Neuron (in vitro differentiated cells): ENCODE measurements around the gene ACO2.

Experiments used
- H2AFZ ChIP-seq: one replicate; pipeline ENCODE4 v1.6.1; 2013; ENCODE audit warnings: low read depth, mild to moderate bottlenecking, inconsistent platforms, low read length, moderate library complexity
- H3K27me3 ChIP-seq: one replicate; pipeline ENCODE4 v1.6.1; 2013; ENCODE audit warnings: low read length; ENCODE audit not compliant: insufficient read depth
- H3K36me3 ChIP-seq: one replicate; pipeline ENCODE4 v1.6.1; 2013; ENCODE audit warnings: low read length; ENCODE audit not compliant: insufficient read depth
- H3K4me1 ChIP-seq: one replicate; pipeline ENCODE4 v1.6.1; 2013; ENCODE audit warnings: low read length; ENCODE audit not compliant: insufficient read depth
- H3K4me3 ChIP-seq: 2 replicates; pipeline ENCODE4 v1.5.1; 2013; ENCODE audit warnings: mild to moderate bottlenecking, low read length, moderate library complexity
- H3K9me3 ChIP-seq: one replicate; pipeline ENCODE4 v1.6.1; 2013; ENCODE audit warnings: low read length

Gene ACO2

DNA sequence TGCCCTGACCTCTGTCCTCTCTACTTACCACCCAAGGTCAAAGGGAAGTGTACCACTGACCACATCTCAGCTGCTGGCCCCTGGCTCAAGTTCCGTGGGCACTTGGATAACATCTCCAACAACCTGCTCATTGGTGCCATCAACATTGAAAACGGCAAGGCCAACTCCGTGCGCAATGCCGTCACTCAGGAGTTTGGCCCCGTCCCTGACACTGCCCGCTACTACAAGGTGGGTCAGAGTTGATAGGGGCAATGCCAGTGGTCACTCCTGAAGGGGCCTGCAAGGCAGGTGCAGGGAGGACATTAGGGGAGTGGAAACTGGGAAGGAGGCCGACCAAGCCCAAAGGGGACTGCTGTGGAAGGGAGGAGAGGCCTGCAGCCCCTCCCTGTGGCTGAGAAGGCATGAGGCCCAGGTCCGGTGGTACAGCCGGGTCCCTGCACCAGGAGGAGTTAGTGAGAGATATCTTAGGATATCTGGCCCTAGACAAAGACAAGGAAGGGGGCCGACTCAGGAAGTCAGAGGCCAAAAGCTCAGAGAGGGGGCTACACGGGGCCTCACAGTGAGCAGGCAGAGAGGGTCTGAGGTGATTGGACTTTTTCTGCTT is 57.4 kb downstream of the ACO2 start:
- H3K27me3 ChIP-seq = no peaks in the 10 kb centered on the region
- peaks cover 86% of the 10 kb centered on the region for H3K36me3 ChIP-seq
- no peak overlapping the region for H3K4me3 ChIP-seq
- H3K4me1 ChIP-seq = no peaks in the 10 kb centered on the region
- no peaks in the 10 kb centered on the region for H3K9me3 ChIP-seq
- no peak overlapping the region for H2AFZ ChIP-seq

DNA sequence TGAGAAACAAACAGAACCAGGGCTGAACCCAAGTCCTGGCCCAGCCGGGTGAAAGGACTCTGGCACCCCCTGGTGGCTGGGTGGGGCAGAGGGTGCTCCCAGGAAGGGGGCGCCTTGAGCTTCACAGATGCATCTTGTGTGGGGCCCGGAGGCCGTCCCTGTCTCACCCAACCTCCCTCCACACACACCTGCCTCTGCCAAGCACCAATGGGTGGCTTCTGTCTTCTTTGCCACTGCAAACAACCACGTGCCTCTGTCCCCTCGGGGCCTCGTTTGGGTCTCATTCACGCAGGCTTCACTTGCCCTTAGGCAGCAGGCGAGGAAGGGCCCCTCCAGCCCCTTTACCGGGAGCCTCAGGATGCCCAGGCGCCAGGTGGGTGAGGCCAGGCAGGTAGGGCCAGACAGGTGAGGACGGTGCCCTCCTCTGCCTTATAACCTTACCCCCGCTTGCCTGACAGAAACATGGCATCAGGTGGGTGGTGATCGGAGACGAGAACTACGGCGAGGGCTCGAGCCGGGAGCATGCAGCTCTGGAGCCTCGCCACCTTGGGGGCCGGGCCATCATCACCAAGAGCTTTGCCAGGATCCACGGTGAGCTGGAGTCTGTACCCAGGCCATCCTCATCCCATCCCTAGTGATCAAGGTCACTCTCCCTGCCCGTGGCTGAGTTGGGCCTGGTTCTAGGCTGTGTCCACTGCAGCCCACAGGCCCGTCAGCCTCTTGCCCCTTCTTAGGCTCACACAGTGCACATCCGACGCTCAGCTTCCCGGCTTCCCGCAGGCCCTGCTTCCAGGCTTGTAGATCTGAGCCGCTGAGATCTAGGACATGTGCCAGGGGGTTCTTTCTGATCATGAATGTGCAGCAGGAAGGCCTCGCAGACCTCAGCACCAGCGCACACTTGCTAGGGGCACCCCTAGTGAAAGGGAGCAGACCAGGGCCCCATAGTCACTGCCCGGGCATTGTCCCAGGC is 58.2 kb downstream of the ACO2 start:
- Histone ChIP-seq H3K4me1 (no peaks in the 10 kb centered on the region), H3K36me3 (peaks cover 94% of the 10 kb centered on the region), H3K4me3 (no peak overlapping the region), H3K27me3 (no peaks in the 10 kb centered on the region), H3K9me3 (no peaks in the 10 kb centered on the region), H2AFZ (no peak overlapping the region)

DNA sequence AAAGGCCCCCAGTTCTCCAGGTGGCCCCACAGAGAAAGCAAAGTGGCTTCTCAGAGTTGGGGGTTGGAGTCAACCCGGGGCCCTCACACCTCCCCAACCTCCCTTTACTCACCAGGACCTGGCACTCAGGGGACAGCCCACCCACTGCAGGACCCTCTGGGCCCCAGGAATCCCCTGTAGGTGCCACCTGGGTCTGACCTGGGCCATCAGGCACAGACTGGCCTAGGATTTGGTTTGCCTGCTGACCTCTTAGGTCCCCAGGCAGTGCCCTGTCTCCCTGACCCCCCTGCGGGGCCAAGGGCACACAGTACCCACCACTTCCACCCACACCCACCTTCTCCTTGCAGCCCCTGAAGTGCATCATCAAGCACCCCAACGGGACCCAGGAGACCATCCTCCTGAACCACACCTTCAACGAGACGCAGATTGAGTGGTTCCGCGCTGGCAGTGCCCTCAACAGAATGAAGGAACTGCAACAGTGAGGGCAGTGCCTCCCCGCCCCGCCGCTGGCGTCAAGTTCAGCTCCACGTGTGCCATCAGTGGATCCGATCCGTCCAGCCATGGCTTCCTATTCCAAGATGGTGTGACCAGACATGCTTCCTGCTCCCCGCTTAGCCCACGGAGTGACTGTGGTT is 59.3 kb downstream of the ACO2 start:
- Histone ChIP-seq H2AFZ (no peak overlapping the region), H3K9me3 (no peaks in the 10 kb centered on the region), H3K36me3 (peaks cover 89% of the 10 kb centered on the region)

DNA sequence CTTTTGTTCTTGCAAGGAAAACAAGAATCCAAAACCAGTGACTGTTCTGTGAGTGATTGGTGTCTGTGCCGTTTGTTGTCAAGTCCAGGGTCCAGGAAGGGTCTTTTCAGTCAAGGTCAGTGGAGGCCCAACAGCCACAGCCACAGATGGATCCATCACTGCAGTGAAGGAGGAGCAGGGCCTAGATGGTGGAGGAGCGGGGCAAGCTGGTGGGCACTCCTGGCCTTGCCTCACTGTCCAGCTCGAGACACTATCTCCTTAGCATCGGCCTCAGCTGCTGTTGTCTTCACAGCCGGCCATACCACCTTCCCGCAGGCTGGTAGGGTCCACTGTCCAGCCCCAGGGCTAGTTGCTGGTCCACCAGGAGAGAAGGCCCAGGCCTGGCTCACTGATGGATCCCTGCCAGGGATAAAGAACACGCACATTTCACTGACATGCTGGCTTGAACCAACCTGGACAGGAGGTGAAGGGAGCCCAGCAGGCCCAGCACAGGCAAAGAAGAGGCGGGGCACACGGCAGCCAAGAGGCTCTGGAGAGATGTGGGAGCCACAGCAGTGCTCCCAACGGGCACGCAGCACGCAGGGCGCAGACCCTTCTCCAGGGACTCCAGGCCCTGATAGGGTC is 60.1 kb downstream of the ACO2 start:
- no peaks in the 10 kb centered on the region for H3K4me1 ChIP-seq

More for the DNA sequence above, 59.3 kb downstream of the ACO2 start:
- no peaks in the 10 kb centered on the region for H3K4me1 ChIP-seq
- H3K27me3 ChIP-seq = no peaks in the 10 kb centered on the region
- no peak overlapping the region for H3K4me3 ChIP-seq

DNA sequence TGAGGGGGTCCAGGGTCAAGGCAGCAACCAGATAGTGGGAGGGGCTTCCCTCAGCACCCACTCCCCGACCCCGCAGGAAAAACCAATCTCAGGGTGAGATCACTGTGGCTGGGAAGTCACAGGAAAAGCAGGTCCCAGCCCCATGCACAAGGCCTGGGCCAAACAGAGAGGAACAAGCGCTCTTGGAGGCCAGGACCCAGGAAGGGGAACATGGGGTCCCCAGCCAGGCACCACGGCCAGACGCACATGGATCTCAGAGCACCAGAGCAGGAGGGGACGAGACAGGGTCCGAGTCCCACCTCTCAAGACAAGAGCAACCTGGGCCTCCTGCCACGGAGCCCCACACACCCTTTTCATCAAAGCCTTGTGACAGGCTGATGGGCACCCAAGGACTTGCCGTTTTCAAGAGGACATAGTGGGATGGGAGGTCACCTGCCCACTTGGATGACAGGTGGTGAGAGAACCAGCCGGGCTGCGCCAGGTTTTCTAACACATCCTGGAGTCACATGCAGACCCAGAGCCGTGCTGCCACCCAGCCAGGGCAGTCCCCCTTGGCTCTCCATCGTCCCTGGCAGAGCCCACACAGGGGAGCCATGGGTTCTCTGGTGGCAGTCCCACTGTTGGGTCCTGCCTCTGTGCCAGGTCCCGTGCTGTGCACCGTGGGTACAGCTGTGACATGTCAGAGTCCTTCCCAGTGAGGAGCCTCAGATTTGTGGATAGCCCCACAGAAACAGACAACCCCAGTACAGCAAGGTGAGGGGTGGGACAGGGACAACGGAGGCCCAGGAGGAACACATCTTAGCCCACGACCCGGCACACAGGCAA is 62.2 kb downstream of the ACO2 start:
- no peak overlapping the region for H2AFZ ChIP-seq
- H3K4me1 ChIP-seq = no peaks in the 10 kb centered on the region
- no peak overlapping the region for H3K4me3 ChIP-seq
- no peaks in the 10 kb centered on the region for H3K27me3 ChIP-seq
- H3K9me3 ChIP-seq = no peaks in the 10 kb centered on the region
- peaks cover 67% of the 10 kb centered on the region for H3K36me3 ChIP-seq

More for the DNA sequence above, 60.1 kb downstream of the ACO2 start:
- H2AFZ ChIP-seq = no peak overlapping the region
- H3K27me3 ChIP-seq = no peaks in the 10 kb centered on the region
- H3K4me3 ChIP-seq = no peak overlapping the region
- H3K36me3 ChIP-seq = peaks cover 85% of the 10 kb centered on the region
- H3K9me3 ChIP-seq = no peaks in the 10 kb centered on the region

DNA sequence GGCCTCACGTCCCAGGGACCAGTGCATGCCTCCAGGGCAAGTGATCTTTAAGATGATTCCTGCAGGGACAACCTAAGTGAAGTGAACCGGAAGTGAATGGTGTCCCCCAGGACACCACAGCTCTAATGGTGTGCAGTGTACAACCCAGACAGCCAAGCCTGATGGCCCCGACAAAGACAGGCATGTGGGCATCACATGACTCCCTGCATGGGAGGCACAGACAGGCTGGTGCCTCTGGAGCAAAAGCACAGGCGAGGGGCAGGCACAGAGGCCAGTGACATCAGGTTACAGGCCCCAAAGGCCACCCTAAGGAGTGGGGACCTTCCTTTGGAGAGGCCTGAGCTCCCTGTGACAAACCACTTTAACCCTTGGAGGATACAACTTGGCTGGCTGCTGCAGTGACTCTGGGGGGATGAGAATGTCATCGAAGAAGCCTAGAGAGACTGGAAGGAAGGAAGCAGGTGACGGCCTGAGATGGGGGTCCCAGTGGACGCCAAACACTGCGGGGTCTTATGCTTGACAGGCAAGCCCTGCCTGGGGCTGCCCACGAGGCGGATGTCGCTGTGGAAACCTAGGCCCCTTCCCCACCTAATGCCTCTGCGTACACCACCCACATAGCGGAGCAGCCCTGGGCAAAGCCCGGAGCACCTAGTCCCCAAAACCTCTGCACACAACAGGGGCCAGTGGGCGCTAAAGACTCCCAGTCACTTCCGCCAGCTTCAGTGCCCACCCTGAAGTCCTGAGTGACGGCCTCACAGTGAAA is 63.0 kb downstream of the ACO2 start:
- Histone ChIP-seq H3K36me3 (peaks cover 60% of the 10 kb centered on the region), H3K4me3 (no peak overlapping the region), H3K27me3 (no peaks in the 10 kb centered on the region), H3K9me3 (no peaks in the 10 kb centered on the region), H2AFZ (no peak overlapping the region), H3K4me1 (no peaks in the 10 kb centered on the region)

DNA sequence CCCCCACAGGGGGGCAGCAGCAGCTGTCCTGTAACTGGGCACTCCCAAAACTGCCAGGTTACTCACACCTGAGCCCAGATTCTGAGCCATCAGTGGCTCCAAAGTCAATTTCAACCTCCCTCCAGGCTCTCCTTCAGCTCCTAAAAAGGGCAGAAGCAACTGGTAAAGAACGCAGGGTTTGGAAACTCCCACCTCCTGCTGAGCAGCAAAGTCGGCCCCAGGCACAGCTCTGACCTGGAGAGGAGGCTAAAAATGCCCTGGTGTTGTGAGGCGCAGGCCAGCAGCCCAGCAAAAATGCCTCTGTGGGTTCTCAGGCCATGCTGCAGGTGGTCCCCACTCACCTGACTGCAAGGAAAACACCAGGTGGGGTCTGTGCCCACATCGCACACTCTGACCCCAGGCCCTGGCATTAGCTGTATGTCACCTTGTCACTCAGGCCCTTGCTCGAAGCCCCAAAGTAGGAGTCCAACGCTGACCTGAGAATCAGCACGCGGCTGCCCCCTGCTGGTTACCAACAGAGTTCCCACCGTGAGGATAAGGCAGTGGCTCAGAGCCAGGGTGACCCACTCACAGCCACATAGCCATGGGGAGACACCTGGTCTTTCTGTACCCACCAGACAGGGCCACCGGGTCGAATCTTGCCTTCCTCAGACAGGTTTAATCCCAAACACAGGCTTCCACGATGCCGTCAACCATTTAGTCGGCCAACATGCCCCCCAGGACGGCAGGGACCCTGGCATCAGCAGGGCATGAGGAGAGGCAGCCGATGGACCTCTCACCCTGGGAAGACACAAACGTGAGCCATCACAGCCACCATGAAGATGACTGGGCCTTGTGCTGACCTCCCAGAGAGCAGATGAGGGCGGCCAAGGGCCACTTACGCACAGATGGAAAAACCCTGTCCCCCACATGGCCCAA is 64.2 kb downstream of the ACO2 start:
- H2AFZ ChIP-seq = no peak overlapping the region
- H3K4me1 ChIP-seq = no peaks in the 10 kb centered on the region
- H3K4me3 ChIP-seq = no peak overlapping the region
- no peaks in the 10 kb centered on the region for H3K9me3 ChIP-seq
- H3K27me3 ChIP-seq = no peaks in the 10 kb centered on the region
- H3K36me3 ChIP-seq = peaks cover 51% of the 10 kb centered on the region

DNA sequence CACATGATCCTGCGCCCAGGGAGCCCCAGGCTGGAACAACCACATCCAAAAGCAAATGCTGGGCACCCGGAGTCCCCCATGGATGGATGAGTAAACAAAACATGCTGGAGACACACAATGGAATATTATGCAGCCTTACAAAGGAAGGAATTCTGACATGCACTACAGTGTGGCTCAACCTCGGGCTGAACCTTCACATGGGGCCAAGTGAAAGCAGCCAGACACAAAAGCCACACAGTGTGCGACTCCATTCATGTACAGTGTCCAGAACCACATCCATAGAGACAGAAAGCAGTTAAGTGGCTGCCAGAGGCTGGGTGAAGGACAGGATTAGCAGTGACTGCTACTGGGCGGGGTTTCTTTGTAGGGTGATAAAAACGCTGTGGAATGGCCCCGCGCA is 65.3 kb downstream of the ACO2 start:
- Histone ChIP-seq H2AFZ (no peak overlapping the region), H3K27me3 (no peaks in the 10 kb centered on the region), H3K4me3 (no peak overlapping the region), H3K9me3 (no peaks in the 10 kb centered on the region), H3K4me1 (no peaks in the 10 kb centered on the region), H3K36me3 (peaks cover 44% of the 10 kb centered on the region)

DNA sequence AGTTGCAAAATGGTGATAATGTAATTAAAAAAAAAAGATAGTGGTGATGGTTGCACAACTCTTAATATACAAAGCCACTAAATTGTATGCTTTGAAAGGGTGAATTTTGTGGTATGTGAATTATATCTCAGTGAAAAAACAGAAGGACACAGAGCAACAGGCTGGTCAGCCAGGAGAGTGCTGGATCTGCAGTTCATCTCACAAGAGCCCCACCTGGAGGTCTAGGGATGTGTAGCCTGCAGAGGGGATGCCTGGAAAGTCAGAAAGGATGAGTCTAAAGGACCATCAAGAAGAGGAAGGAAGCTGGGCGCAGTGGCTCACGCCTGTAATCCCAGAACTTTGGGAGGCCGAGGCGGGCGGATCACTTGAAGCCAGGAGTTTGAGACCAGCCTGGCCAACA is 66.3 kb downstream of the ACO2 start:
- H2AFZ ChIP-seq = no peak overlapping the region
- no peaks in the 10 kb centered on the region for H3K4me1 ChIP-seq
- no peak overlapping the region for H3K4me3 ChIP-seq
- no peaks in the 10 kb centered on the region for H3K27me3 ChIP-seq
- peaks cover 41% of the 10 kb centered on the region for H3K36me3 ChIP-seq
- H3K9me3 ChIP-seq = no peaks in the 10 kb centered on the region

DNA sequence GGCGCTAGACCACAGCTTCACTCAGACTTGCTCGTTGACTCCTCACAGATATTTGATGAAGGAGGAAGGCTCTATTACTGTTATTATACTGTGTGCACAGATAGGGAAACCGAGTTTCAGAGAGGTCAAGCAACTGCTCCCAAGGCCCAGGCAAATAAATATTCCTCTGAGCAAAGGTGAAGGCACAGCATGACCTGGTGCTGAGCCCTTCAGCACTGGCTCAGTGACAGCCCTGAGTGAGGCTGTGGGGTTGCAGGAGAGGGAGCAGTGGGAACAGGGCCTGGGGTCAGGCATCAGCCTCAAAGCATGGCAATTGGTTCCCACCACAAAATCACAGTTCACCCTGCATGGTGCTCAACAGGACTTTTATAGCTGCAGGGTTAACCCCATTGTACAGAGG is 68.3 kb downstream of the ACO2 start:
- no peaks in the 10 kb centered on the region for H3K4me1 ChIP-seq
- H3K27me3 ChIP-seq = no peaks in the 10 kb centered on the region
- H2AFZ ChIP-seq = no peak overlapping the region
- peaks cover 22% of the 10 kb centered on the region for H3K36me3 ChIP-seq
- no peaks in the 10 kb centered on the region for H3K9me3 ChIP-seq
- no peak overlapping the region for H3K4me3 ChIP-seq

DNA sequence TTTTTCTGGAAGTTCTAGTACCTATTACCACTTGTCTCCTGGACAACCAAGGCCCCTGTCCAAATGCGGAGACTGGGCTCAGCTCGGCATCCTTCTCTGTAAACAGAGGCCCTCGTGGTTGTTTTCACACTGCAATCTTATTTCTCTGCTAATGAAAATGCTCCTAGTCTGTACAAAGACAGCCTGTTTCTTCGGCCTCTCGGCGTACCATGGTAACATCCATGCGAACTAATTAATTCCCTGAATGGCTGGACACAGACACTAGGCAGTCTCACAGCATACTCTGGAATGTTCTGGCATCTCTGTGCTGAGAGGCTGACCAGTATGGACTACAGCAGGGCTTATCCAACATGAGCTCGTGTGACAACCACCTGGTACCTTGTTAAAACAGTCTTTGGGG is 69.7 kb downstream of the ACO2 start:
- Histone ChIP-seq H2AFZ (no peak overlapping the region), H3K27me3 (no peaks in the 10 kb centered on the region), H3K9me3 (no peaks in the 10 kb centered on the region), H3K4me3 (no peak overlapping the region), H3K4me1 (peaks cover 8% of the 10 kb centered on the region), H3K36me3 (peaks cover 18% of the 10 kb centered on the region)
